A673 (cell line): ENCODE data around the gene CACYBP.

ENCODE experiments used
- CTCF ChIP-seq: fragments of 300-800, 200-600 bp; sonication (generic); conservative IDR thresholded peaks from 2 replicates; pipeline ENCODE4 v1.5.1; 2017; ENCODE audit warnings: low read depth, mild to moderate bottlenecking, antibody characterized with exemption, low read length, moderate library complexity, mixed read lengths
- EZH2 ChIP-seq: fragments of 200-600 bp; sonication (generic); IDR thresholded peaks from 2 replicates; pipeline ENCODE4 v1.6.1; 2017; ENCODE audit warnings: borderline replicate concordance, low read depth, mild to moderate bottlenecking, mixed read lengths, antibody characterized with exemption, low read length; ENCODE audit not compliant: poor library complexity, severe bottlenecking

GRCh38 chr1:174966008-174966572, 33.7 kb upstream of the CACYBP start:
- TF ChIP-seq CTCF (no peak), EZH2 (no peak)
